HG02798 (cell line): ENCODE results near the gene C12orf60.
A peak's percentile ranks its signal among the peaks of the same experiment; 100 is the strongest.
"Not testable (repeated sequence)": the region's sequence is repeated elsewhere in the genome, so short reads cannot be mapped to it uniquely, and the experiment has no call there.

Experiments
- ATAC-seq: cut with Tn5 transposase; IDR thresholded peaks from one replicate; pipeline ENCODE4 v1.9.1; 2021; ENCODE audit warnings: mild to moderate bottlenecking; ENCODE audit not compliant: unreplicated experiment, poor library complexity

The C12orf60 gene

GRCh38 chr12:14803011-14803829 lies at the start of gene C12orf60, which contains the start of gene WBP11:
Gene C12orf60 (plus strand): TSS chr12:14803670. CDS start chr12:14822936, 19,266 bp downstream.
Gene WBP11 (minus strand): TSS chr12:14803478. CDS start chr12:14801383, 2,095 bp downstream.
- ATAC-seq, result peak; percentile 100

GRCh38 chr12:14756334-14757143 lies 46.9 kb upstream of the C12orf60 start:
- ATAC-seq, result no peak

- ATAC-seq, result not testable (repeated sequence)
Observed at GRCh38 chr12:14759711-14760280, 43.7 kb upstream of the C12orf60 start.

- ATAC-seq, result no peak
Observed at GRCh38 chr12:14765398-14765797, 38.1 kb upstream of the C12orf60 start.

- not testable (repeated sequence) for ATAC-seq
Observed at GRCh38 chr12:14766020-14766419, 37.5 kb upstream of the C12orf60 start.

- ATAC-seq, result no peak
Observed at GRCh38 chr12:14766649-14767215, 36.7 kb upstream of the C12orf60 start.

GRCh38 chr12:14767617-14768016 lies 35.9 kb upstream of the C12orf60 start:
- no peak for ATAC-seq

- no peak for ATAC-seq
Observed at GRCh38 chr12:14768823-14769405, 34.6 kb upstream of the C12orf60 start.

GRCh38 chr12:14769466-14769968 lies 34.0 kb upstream of the C12orf60 start:
- ATAC-seq, result peak; percentile 8

- peak; percentile 48 for ATAC-seq
Observed at GRCh38 chr12:14769969-14770495, 33.4 kb upstream of the C12orf60 start.

GRCh38 chr12:14770496-14771461 lies 32.7 kb upstream of the C12orf60 start:
- peak; percentile 32 for ATAC-seq

- ATAC-seq, result no peak
Observed at GRCh38 chr12:14771651-14772137, 31.8 kb upstream of the C12orf60 start.

GRCh38 chr12:14772946-14773345 lies 30.5 kb upstream of the C12orf60 start:
- ATAC-seq, result no peak

GRCh38 chr12:14773685-14774073 lies 29.8 kb upstream of the C12orf60 start:
- ATAC-seq, result peak; percentile 2

GRCh38 chr12:14774074-14774905 lies 29.2 kb upstream of the C12orf60 start:
- ATAC-seq, result peak; percentile 57

- no peak for ATAC-seq
Observed at GRCh38 chr12:14774906-14775635, 28.4 kb upstream of the C12orf60 start.

GRCh38 chr12:14775636-14775980 lies 27.9 kb upstream of the C12orf60 start:
- no peak for ATAC-seq
